Type B pancreatic cell (in vitro differentiated cells): ENCODE data around the gene ATL3. TPM values are rescaled to one million over a fixed set of nuclear protein-coding genes. Genes with fewer than 3 reads are reported as not detected.

Source experiments
- DNase-seq: peaks from one replicate; pipeline ENCODE4 v3.0.0; 2021; ENCODE audit warnings: mixed read lengths; ENCODE audit not compliant: unreplicated experiment; ENCODE audit errors: extremely low spot score
- H3K27ac Mint-ChIP-seq: 2 replicates; pipeline ENCODE4 v1.8.0; 2021; ENCODE audit warnings: mild to moderate bottlenecking, mixed read lengths
- H3K27me3 Mint-ChIP-seq: 2 replicates; pipeline ENCODE4 v1.8.0; 2021; ENCODE audit warnings: mixed read lengths
- H3K36me3 Mint-ChIP-seq: 2 replicates; pipeline ENCODE4 v1.8.0; 2021; ENCODE audit warnings: mixed read lengths
- H3K4me1 Mint-ChIP-seq: one replicate; pipeline ENCODE4 v1.8.0; 2021; ENCODE audit warnings: mixed read lengths; ENCODE audit not compliant: unreplicated experiment
- H3K4me3 Mint-ChIP-seq: 2 replicates; pipeline ENCODE4 v1.8.0; 2021; ENCODE audit warnings: mild to moderate bottlenecking, mixed read lengths
- H3K9me3 Mint-ChIP-seq: 2 replicates; pipeline ENCODE4 v1.8.0; 2021; ENCODE audit warnings: mixed read lengths
- CTCF ChIP-seq: fragments of 200-600 bp; sonication (generic); conservative IDR thresholded peaks from 2 replicates; pipeline ENCODE4 v1.5.0; 2021; ENCODE audit warnings: antibody characterized with exemption, mild to moderate bottlenecking
- total RNA-seq: library from RNA; stranded (reverse); gene quantifications from 2 replicates; pipeline ENCODE4 v1.2.1, GENCODE V29; 2021; ENCODE audit warnings: low replicate concordance

The ATL3 gene
- total RNA-seq, 1 donor from 2014 or later = 21.6 TPM

GRCh38 chr11:63680834-63681320 lies 9.7 kb upstream of the ATL3 start:
- H3K27ac Mint-ChIP-seq = peak overlapping the region; percentile 90
- no peaks in the 10 kb centered on the region for H3K36me3 Mint-ChIP-seq
- H3K27me3 Mint-ChIP-seq = no peaks in the 10 kb centered on the region
- no peak for DNase-seq
- no peaks in the 10 kb centered on the region for H3K9me3 Mint-ChIP-seq
- TF ChIP-seq CTCF = no peak
- peak overlapping the region; percentile 96 for H3K4me3 Mint-ChIP-seq
- peaks cover 19% of the 10 kb centered on the region for H3K4me1 Mint-ChIP-seq

GRCh38 chr11:63673579-63673978 lies 2.4 kb upstream of the ATL3 start:
- no peak overlapping the region for H3K27ac Mint-ChIP-seq
- peaks cover 3% of the 10 kb centered on the region for H3K36me3 Mint-ChIP-seq
- no peaks in the 10 kb centered on the region for H3K27me3 Mint-ChIP-seq

GRCh38 chr11:63672936-63673539 lies 1.9 kb upstream of the ATL3 start:
- no peak overlapping the region for H3K4me3 Mint-ChIP-seq
- H3K4me1 Mint-ChIP-seq = peaks cover 9% of the 10 kb centered on the region
- H3K27ac Mint-ChIP-seq = no peak overlapping the region
- no peak for DNase-seq
- peaks cover 3% of the 10 kb centered on the region for H3K36me3 Mint-ChIP-seq
- no peak for TF ChIP-seq CTCF
- H3K27me3 Mint-ChIP-seq = no peaks in the 10 kb centered on the region
- H3K9me3 Mint-ChIP-seq = no peaks in the 10 kb centered on the region

More at GRCh38 chr11:63673579-63673978, 2.4 kb upstream of the ATL3 start:
- H3K4me3 Mint-ChIP-seq = no peak overlapping the region
- TF ChIP-seq CTCF = no peak
- peaks cover 5% of the 10 kb centered on the region for H3K4me1 Mint-ChIP-seq
- DNase-seq = no peak
- H3K9me3 Mint-ChIP-seq = no peaks in the 10 kb centered on the region

- TF ChIP-seq CTCF = no peak
- Mint-ChIP-seq H3K9me3 (no peaks in the 10 kb centered on the region), H3K27ac (peak overlapping the region; percentile 31), H3K4me3 (peak overlapping the region; percentile 82), H3K4me1 (peaks cover 13% of the 10 kb centered on the region), H3K27me3 (no peaks in the 10 kb centered on the region), H3K36me3 (peaks cover 3% of the 10 kb centered on the region)
- no peak for DNase-seq
Observed at GRCh38 chr11:63672156-63672463, 934 bp upstream of the ATL3 start.

GRCh38 chr11:63670433-63671321 lies 499 bp downstream of the ATL3 start:
- H3K9me3 Mint-ChIP-seq = no peaks in the 10 kb centered on the region
- peaks cover 3% of the 10 kb centered on the region for H3K36me3 Mint-ChIP-seq
- H3K27ac Mint-ChIP-seq = peak overlapping the region; percentile 74
- DNase-seq = no peak
- no peaks in the 10 kb centered on the region for H3K27me3 Mint-ChIP-seq
- peak; percentile 24 for TF ChIP-seq CTCF
- H3K4me1 Mint-ChIP-seq = peaks cover 13% of the 10 kb centered on the region
- peak overlapping the region; percentile 86 for H3K4me3 Mint-ChIP-seq
